Measurements from ENCODE around the gene SMAD6.
"Not testable (repeated sequence)": the region's sequence is repeated elsewhere in the genome, so short reads cannot be mapped to it uniquely, and the experiment has no call there.

The SMAD6 gene

DNA sequence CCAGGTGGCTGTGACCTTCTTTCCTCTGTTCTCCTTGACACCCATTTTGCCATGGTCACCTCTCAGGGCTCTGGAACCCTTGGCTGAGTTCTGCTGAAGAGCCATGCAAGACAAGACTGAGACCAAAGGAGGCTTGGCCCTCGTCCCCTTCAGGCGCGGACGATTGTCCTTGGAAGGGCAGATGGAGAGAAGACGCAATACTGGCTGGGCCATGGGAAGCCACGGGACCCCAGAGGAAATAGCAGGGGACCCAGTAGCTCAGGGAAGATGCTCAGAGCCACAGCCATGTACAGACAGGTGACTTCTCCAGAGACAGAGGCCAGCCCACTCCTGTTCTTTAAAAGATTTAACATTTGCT lies 125.6 kb downstream of the SMAD6 start:
- Histone ChIP-seq H3K4me3 (ENCODE audit: low read depth, low read length) (no peak overlapping the region), H3K36me3 (ENCODE audit: control insufficient read depth, insufficient read depth, low read length) (no peaks in the 10 kb centered on the region), H3K9me3 (ENCODE audit: control insufficient read depth, insufficient read depth, low read depth, low read length) (no peaks in the 10 kb centered on the region), H3K27ac (ENCODE audit: low read depth, low read length) (peak overlapping the region; percentile 52; the same call in 1 of the 2 replicates), H3K4me1 (ENCODE audit: control insufficient read depth, insufficient read depth, low read length) (peaks cover 34% of the 10 kb centered on the region), H3K9ac (ENCODE audit: low read length) (peak overlapping the region; percentile 47), H3K27me3 (ENCODE audit: control insufficient read depth, insufficient read depth, low read length) (no peaks in the 10 kb centered on the region)

DNA sequence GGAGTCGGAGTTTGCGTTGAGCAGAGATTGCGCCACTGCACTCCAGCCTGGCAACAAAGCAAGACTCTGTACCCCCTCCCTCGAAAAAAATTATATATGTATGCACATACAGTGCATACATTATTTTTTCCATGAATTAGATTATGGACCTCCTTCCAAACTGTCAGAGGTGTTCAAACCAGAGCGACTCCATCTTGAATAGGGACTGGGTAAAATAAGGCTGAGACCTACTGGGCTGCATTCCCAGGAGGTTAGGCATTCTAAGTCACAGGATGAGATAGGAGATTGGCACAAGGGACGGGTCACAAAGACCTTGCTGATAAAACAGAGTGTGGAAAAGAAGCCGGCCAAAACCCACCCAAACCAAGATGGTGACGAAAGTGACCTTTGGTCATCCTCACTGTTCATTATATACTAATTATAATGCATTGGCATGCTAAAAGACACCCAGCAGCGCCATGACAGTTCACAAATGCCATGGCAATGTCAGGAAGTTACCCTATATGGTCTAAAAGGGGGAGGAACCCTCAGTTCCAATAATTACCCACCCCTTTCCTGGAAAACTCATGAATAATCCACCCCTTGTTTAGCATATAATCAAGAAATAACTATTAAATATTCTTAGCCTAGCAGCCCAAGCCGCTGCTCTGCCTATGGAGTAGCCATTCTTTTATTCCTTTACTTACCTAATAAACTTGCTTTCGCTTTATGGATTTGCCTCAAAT lies 126.9 kb downstream of the SMAD6 start:
- not testable (repeated sequence) for H3K4me3 ChIP-seq (ENCODE audit: low read depth, low read length); H3K27ac ChIP-seq (ENCODE audit: low read depth, low read length); H3K36me3 ChIP-seq (ENCODE audit: control insufficient read depth, insufficient read depth, low read length); H3K27me3 ChIP-seq (ENCODE audit: control insufficient read depth, insufficient read depth, low read length); H3K9me3 ChIP-seq (ENCODE audit: control insufficient read depth, insufficient read depth, low read depth, low read length); H3K9ac ChIP-seq (ENCODE audit: low read length)
- H3K4me1 ChIP-seq (ENCODE audit: control insufficient read depth, insufficient read depth, low read length): peaks cover 45% of the 10 kb centered on the region

DNA sequence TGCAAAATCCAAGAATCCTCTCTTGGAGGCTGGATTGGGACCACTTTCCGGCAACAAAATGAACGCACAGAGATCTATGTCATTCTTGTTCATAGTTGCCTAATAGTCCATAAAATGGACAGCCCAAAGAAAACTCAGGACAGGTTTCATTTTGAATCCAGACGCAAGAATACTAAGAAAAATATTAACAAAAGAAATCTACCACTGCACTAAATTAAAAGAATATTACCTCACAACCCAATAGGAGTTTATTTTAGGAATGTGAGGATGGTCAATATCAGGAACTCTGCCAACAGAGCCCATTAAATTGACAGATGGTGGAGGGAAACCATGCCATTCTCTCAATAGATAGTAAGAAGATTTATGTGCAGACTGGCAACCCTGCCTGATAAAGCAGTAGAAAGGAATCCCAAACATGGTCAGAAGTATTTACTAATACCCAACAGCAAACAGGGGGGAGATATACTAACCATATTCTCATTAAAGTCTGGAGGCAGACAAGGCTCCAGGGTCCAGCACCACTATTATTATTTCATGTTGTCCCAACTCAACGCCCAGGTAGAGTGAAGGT lies 127.6 kb downstream of the SMAD6 start:
- Histone ChIP-seq H3K9me3 (ENCODE audit: control insufficient read depth, insufficient read depth, low read depth, low read length) (no peaks in the 10 kb centered on the region), H3K4me3 (ENCODE audit: low read depth, low read length) (no peak overlapping the region), H3K27me3 (ENCODE audit: control insufficient read depth, insufficient read depth, low read length) (no peaks in the 10 kb centered on the region), H3K27ac (ENCODE audit: low read depth, low read length) (no peak overlapping the region), H3K9ac (ENCODE audit: low read length) (no peak overlapping the region), H3K4me1 (ENCODE audit: control insufficient read depth, insufficient read depth, low read length) (peaks cover 51% of the 10 kb centered on the region), H3K36me3 (ENCODE audit: control insufficient read depth, insufficient read depth, low read length) (no peaks in the 10 kb centered on the region)

DNA sequence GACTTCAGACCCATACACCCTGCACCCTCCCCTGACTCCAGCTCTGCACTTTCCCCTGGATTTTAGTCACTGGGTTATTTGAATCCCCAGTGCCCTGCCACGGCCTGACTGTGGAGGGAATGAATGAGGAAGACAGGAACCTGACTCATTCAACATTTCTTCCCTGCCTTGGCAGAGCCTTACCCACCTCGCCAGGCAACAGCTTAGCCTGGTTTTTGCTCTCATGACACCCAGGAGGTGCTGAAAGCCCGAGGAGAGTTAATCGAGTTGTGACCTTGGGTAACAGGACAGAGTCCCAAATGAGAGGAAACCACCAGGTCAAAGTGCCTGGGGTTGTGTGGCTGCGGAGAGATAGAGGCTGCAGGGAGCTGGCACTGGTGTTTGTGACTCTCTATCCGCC lies 128.3 kb downstream of the SMAD6 start:
- peaks cover 59% of the 10 kb centered on the region for H3K4me1 ChIP-seq (ENCODE audit: control insufficient read depth, insufficient read depth, low read length)
- H3K9ac ChIP-seq (ENCODE audit: low read length): no peak overlapping the region
- no peaks in the 10 kb centered on the region for H3K36me3 ChIP-seq (ENCODE audit: control insufficient read depth, insufficient read depth, low read length)
- H3K9me3 ChIP-seq (ENCODE audit: control insufficient read depth, insufficient read depth, low read depth, low read length): no peaks in the 10 kb centered on the region
- H3K4me3 ChIP-seq (ENCODE audit: low read depth, low read length): no peak overlapping the region
- H3K27me3 ChIP-seq (ENCODE audit: control insufficient read depth, insufficient read depth, low read length): no peaks in the 10 kb centered on the region
- H3K27ac ChIP-seq (ENCODE audit: low read depth, low read length): no peak overlapping the region

DNA sequence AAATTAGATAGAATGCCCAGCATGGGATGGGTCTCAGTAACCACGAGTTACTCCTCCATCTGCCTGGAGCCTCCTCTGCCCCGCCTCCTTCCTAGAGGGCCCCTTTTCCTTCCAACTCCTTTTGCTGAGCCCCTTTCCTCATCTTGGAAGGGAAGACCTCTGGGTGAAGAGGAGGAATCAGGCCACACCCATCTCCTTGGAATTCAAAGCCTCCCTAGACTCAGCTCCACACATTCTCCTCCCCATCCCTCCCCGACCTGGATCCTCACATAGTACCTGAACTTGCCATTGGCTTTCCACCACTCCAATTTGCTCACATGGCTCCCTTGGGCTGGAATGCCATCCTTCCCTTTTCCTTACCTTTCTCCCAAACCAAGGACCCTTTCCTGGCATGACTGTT lies 128.8 kb downstream of the SMAD6 start:
- Histone ChIP-seq H3K9ac (ENCODE audit: low read length) (no peak overlapping the region), H3K4me3 (ENCODE audit: low read depth, low read length) (no peak overlapping the region), H3K27me3 (ENCODE audit: control insufficient read depth, insufficient read depth, low read length) (no peaks in the 10 kb centered on the region), H3K4me1 (ENCODE audit: control insufficient read depth, insufficient read depth, low read length) (peaks cover 63% of the 10 kb centered on the region), H3K9me3 (ENCODE audit: control insufficient read depth, insufficient read depth, low read depth, low read length) (no peaks in the 10 kb centered on the region), H3K27ac (ENCODE audit: low read depth, low read length) (no peak overlapping the region), H3K36me3 (ENCODE audit: control insufficient read depth, insufficient read depth, low read length) (no peaks in the 10 kb centered on the region)

DNA sequence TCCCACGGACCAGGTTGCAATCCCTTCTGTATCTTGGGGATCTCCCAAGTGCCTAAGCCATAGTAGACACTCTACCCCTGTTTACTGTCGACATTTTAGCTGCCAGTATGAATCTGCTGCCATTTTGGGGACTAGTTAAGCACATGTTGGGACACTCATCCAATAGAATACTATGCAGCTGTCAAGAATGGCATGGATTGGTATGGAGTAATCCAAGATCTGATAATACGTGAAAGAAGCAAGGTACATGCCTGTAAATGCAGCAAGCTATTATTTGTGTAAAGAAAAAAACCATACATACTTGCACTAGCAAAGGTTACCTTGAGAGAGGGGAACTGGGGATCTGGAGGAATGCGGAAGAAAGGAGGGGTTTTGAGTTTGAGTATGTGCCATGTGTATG lies 129.3 kb downstream of the SMAD6 start:
- no peak overlapping the region for H3K9ac ChIP-seq (ENCODE audit: low read length)
- no peaks in the 10 kb centered on the region for H3K9me3 ChIP-seq (ENCODE audit: control insufficient read depth, insufficient read depth, low read depth, low read length)
- no peak overlapping the region for H3K4me3 ChIP-seq (ENCODE audit: low read depth, low read length)
- H3K4me1 ChIP-seq (ENCODE audit: control insufficient read depth, insufficient read depth, low read length): peaks cover 63% of the 10 kb centered on the region
- H3K27ac ChIP-seq (ENCODE audit: low read depth, low read length): no peak overlapping the region
- H3K27me3 ChIP-seq (ENCODE audit: control insufficient read depth, insufficient read depth, low read length): no peaks in the 10 kb centered on the region
- no peaks in the 10 kb centered on the region for H3K36me3 ChIP-seq (ENCODE audit: control insufficient read depth, insufficient read depth, low read length)

DNA sequence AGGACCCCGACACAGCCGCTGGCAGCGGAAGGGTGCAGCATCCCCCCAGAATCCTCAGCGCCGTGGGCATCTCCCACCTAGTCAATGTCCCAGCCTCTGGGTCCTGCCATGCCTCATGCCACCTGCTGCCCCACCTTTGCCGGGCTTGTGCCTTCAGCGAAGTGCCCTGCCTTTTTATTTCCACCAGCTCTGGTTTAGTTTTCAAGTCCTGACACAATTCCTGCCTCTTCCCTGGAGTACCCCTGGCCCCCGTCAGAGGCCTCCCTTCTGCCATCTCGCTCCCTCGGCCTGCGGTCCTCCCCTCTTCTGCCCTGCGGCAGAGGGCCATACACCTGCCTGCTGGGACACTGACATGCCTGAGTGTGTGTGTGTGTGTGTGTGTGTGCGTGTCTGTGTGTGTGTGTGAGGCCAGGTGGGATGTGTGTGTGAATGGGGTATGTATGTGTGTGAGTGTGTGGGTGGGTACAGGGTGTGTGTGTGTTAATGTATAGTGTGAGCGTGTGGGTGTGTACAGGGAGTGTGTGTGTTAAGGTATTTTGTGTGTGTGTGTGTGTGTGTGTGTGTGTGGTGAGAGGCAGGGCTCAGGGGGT lies 129.9 kb downstream of the SMAD6 start:
- peaks cover 56% of the 10 kb centered on the region for H3K4me1 ChIP-seq (ENCODE audit: control insufficient read depth, insufficient read depth, low read length)
- no peak overlapping the region for H3K4me3 ChIP-seq (ENCODE audit: low read depth, low read length)
- H3K27me3 ChIP-seq (ENCODE audit: control insufficient read depth, insufficient read depth, low read length): no peaks in the 10 kb centered on the region
- H3K9me3 ChIP-seq (ENCODE audit: control insufficient read depth, insufficient read depth, low read depth, low read length): no peaks in the 10 kb centered on the region
- no peak overlapping the region for H3K9ac ChIP-seq (ENCODE audit: low read length)
- H3K36me3 ChIP-seq (ENCODE audit: control insufficient read depth, insufficient read depth, low read length): no peaks in the 10 kb centered on the region
- no peak overlapping the region for H3K27ac ChIP-seq (ENCODE audit: low read depth, low read length)

Measured in HUES6 (cell line).